PFSK-1 (cell line): Measurements from ENCODE around the gene RASSF3.
A peak's percentile ranks its signal among the peaks of the same experiment; 100 is the strongest.

Experiments
- FOXP2 ChIP-seq: optimal IDR thresholded peaks from 2 replicates; pipeline ENCODE3; 2011; ENCODE audit warnings: borderline replicate concordance, control low read depth, inconsistent platforms; ENCODE audit not compliant: insufficient read depth; ENCODE audit errors: extremely low read length, extremely low read depth
- POLR2AphosphoS5 ChIP-seq: IDR thresholded peaks from 2 replicates; pipeline ENCODE4 v1.6.1; 2012; ENCODE audit warnings: low read depth, mild to moderate bottlenecking, control low read depth, low read length, moderate library complexity
- REST ChIP-seq, 2 experiments: IDR thresholded peaks; 2 replicates each; pipeline versions ENCODE4 v1.6.1 to v1.8.0; 2011 to 2012; ENCODE audit warnings: low read depth in 2 of 2, low read length in 2 of 2, control low read depth in 1 of 2, inconsistent platforms in 1 of 2, mild to moderate bottlenecking in 1 of 2, moderate library complexity in 1 of 2; ENCODE audit not compliant: insufficient read depth in 1 of 2
- SIN3A ChIP-seq: IDR thresholded peaks from 2 replicates; pipeline ENCODE4 v1.6.1; 2012; ENCODE audit warnings: mild to moderate bottlenecking, low read length, moderate library complexity, borderline replicate concordance; ENCODE audit not compliant: insufficient read depth
- TAF1 ChIP-seq: IDR thresholded peaks from 2 replicates; pipeline ENCODE4 v1.6.1; 2012; ENCODE audit warnings: low read length, control low read depth, borderline replicate concordance; ENCODE audit not compliant: insufficient read depth

The RASSF3 gene

GRCh38 chr12:64666054-64666914 lies 56.0 kb downstream of the RASSF3 start:
- TF ChIP-seq POLR2AphosphoS5, result no peak
- no peak for TF ChIP-seq SIN3A
- TF ChIP-seq REST (IDR thresholded peaks at IDR 0.05; ENCODE audit: insufficient read depth in 1 of 2, low read depth in 2 of 2, low read length in 2 of 2), result no peak
- TF ChIP-seq FOXP2, result no peak
- TF ChIP-seq TAF1, result no peak

GRCh38 chr12:64667793-64668192 lies 57.5 kb downstream of the RASSF3 start:
- TF ChIP-seq SIN3A (no peak), FOXP2 (no peak), REST (IDR thresholded peaks at IDR 0.05; ENCODE audit: insufficient read depth in 1 of 2, low read depth in 2 of 2, low read length in 2 of 2) (no peak), TAF1 (no peak), POLR2AphosphoS5 (no peak)

GRCh38 chr12:64669270-64669842 lies 59.1 kb downstream of the RASSF3 start:
- TF ChIP-seq TAF1 (no peak), FOXP2 (no peak), POLR2AphosphoS5 (no peak), SIN3A (no peak), REST (IDR thresholded peaks at IDR 0.05; ENCODE audit: insufficient read depth in 1 of 2, low read depth in 2 of 2, low read length in 2 of 2) (peak; percentile 62 to 76; a peak in 3 of 4 replicates)

- TF ChIP-seq TAF1 (no peak), SIN3A (no peak), POLR2AphosphoS5 (no peak), FOXP2 (no peak), REST (IDR thresholded peaks at IDR 0.05; ENCODE audit: insufficient read depth in 1 of 2, low read depth in 2 of 2, low read length in 2 of 2) (no peak)
These were observed 59.7 kb downstream of the RASSF3 start for GRCh38 chr12:64670019-64670418.
